Smooth muscle cell (in vitro differentiated cells): ENCODE measurements around the gene RBM10. TPM values are rescaled to one million over a fixed set of nuclear protein-coding genes. Genes with fewer than 3 reads are reported as not detected.

ENCODE experiments used
- DNase-seq: peaks from one replicate; lab custom pipeline; 2025; ENCODE audit not compliant: unreplicated experiment; lab: John Stamatoyannopoulos, UW
- H2AFZ ChIP-seq: fragments of 200-600 bp; sonication (generic); 2 replicates; pipeline ENCODE4 v1.6.0; 2016; ENCODE audit warnings: antibody characterized with exemption, low read depth, mild to moderate bottlenecking
- H3F3A ChIP-seq: fragments of 200-600 bp; sonication (generic); 2 replicates; pipeline ENCODE4 v1.6.0; 2017; ENCODE audit warnings: antibody characterized with exemption, low read depth
- H3K27ac ChIP-seq: fragments of 200-600 bp; sonication (generic); 2 replicates; pipeline ENCODE4 v1.5.1; 2016; ENCODE audit warnings: low read depth, mild to moderate bottlenecking
- H3K27me3 ChIP-seq: fragments of 200-600 bp; sonication (generic); 2 replicates; pipeline ENCODE4 v1.6.1; 2016; ENCODE audit warnings: low read depth, mild to moderate bottlenecking
- H3K36me3 ChIP-seq: fragments of 200-600 bp; sonication (generic); 2 replicates; pipeline ENCODE4 v1.5.1; 2016; ENCODE audit warnings: low read depth
- H3K4me1 ChIP-seq: fragments of 200-600 bp; sonication (generic); 2 replicates; pipeline ENCODE4 v1.5.1; 2016; ENCODE audit warnings: low read depth
- H3K4me2 ChIP-seq: fragments of 200-600 bp; sonication (generic); 2 replicates; pipeline ENCODE4 v1.6.0; 2016; ENCODE audit warnings: mild to moderate bottlenecking
- H3K4me3 ChIP-seq: fragments of 200-600 bp; sonication (generic); 2 replicates; pipeline ENCODE4 v1.5.1; 2016; ENCODE audit warnings: mild to moderate bottlenecking
- H3K79me2 ChIP-seq: fragments of 200-600 bp; sonication (generic); 2 replicates; pipeline ENCODE4 v1.6.0; 2016; ENCODE audit warnings: low read depth, mild to moderate bottlenecking
- H3K9ac ChIP-seq: fragments of 200-600 bp; sonication (generic); 2 replicates; pipeline ENCODE4 v1.6.0; 2016; ENCODE audit warnings: low read depth
- H3K9me3 ChIP-seq: fragments of 200-600 bp; sonication (generic); replicated peaks from 2 replicates; pipeline ENCODE4 v1.5.1; 2016; ENCODE audit warnings: low read depth
- H4K20me1 ChIP-seq: fragments of 200-600 bp; sonication (generic); 2 replicates; pipeline ENCODE4 v1.6.0; 2016; ENCODE audit warnings: low read depth
- CTCF ChIP-seq: fragments of 200-600 bp; sonication (generic); IDR thresholded peaks from 2 replicates; pipeline ENCODE4 v1.5.1; 2017; ENCODE audit warnings: borderline replicate concordance, mild to moderate bottlenecking, antibody characterized with exemption; ENCODE audit not compliant: insufficient read depth, poor library complexity, severe bottlenecking
- WGBS: methylation state at CpG from one replicate; pipeline ENCODE4 v1.1.7; 2016; ENCODE audit warnings: low lambda C conversion rate; 5-methylcytosine and 5-hydroxymethylcytosine counted together
- polyA plus RNA-seq: library from polyadenylated mRNA; unstranded; fragments of >200 nt; fragmentation: Nextera tagmentation; extraction: Ambion mirVana; gene quantifications from 2 replicates; pipeline ENCODE4 v1.2.1, GENCODE V29; 2016
- total RNA-seq: library from RNA; depleted of rRNA; stranded (reverse); fragments of >200 nt; gene quantifications from 2 replicates; pipeline ENCODE4 v1.2.3, GENCODE V29; 2014

Gene RBM10
- total and polyA plus RNA-seq, 2 experiments from 2014 or later = 18.3 to 39.2 TPM

GRCh38 chrX:47218920-47219815 lies 74.1 kb downstream of the RBM10 start:
- peak; percentile 26 for DNase-seq

GRCh38 chrX:47221756-47222155 lies 76.7 kb downstream of the RBM10 start:
- no peak for DNase-seq
- Histone ChIP-seq H3K9me3 (no peaks in the 10 kb centered on the region), H3K9ac (no peak overlapping the region), H3K79me2 (peaks cover 43% of the 10 kb centered on the region), H3K4me2 (no peak overlapping the region), H3K27ac (no peak overlapping the region), H3F3A (peaks cover 3% of the 10 kb centered on the region), H3K36me3 (peaks cover 6% of the 10 kb centered on the region), H3K27me3 (no peaks in the 10 kb centered on the region), H2AFZ (no peak overlapping the region), H4K20me1 (peaks cover 54% of the 10 kb centered on the region), H3K4me3 (no peak overlapping the region), H3K4me1 (peaks cover 14% of the 10 kb centered on the region)
- no peak for TF ChIP-seq CTCF
- 96% methylated on average over 4 of the region's 4 CpGs for WGBS

More at GRCh38 chrX:47218920-47219815, 74.1 kb downstream of the RBM10 start:
- no peaks in the 10 kb centered on the region for H3K36me3 ChIP-seq
- peaks cover 50% of the 10 kb centered on the region for H4K20me1 ChIP-seq
- TF ChIP-seq CTCF = no peak
- H3K9me3 ChIP-seq = no peaks in the 10 kb centered on the region
- H3K79me2 ChIP-seq = peaks cover 43% of the 10 kb centered on the region
- peaks cover 26% of the 10 kb centered on the region for H3F3A ChIP-seq
- 3% methylated on average over 44 of the region's 60 CpGs for WGBS
- H3K4me1 ChIP-seq = peaks cover 21% of the 10 kb centered on the region
- peak overlapping the region; percentile 97 for H3K27ac ChIP-seq
- peak overlapping the region; percentile 93 for H3K4me2 ChIP-seq
- no peaks in the 10 kb centered on the region for H3K27me3 ChIP-seq
- H2AFZ ChIP-seq = no peak overlapping the region
- H3K9ac ChIP-seq = peak overlapping the region; percentile 99
- H3K4me3 ChIP-seq = peak overlapping the region; percentile 72

- 99% methylated on average over 10 of the region's 10 CpGs for WGBS
- H4K20me1 ChIP-seq = peaks cover 62% of the 10 kb centered on the region
- peaks cover 43% of the 10 kb centered on the region for H3K79me2 ChIP-seq
Measured at GRCh38 chrX:47222751-47223350, 77.8 kb downstream of the RBM10 start.

More at GRCh38 chrX:47222751-47223350, 77.8 kb downstream of the RBM10 start:
- Histone ChIP-seq H3K4me2 (no peak overlapping the region), H3F3A (no peaks in the 10 kb centered on the region), H3K9ac (no peak overlapping the region), H3K4me3 (no peak overlapping the region), H3K27ac (no peak overlapping the region), H3K27me3 (no peaks in the 10 kb centered on the region), H3K4me1 (peaks cover 12% of the 10 kb centered on the region), H2AFZ (no peak overlapping the region), H3K9me3 (no peaks in the 10 kb centered on the region), H3K36me3 (peaks cover 6% of the 10 kb centered on the region)
- TF ChIP-seq CTCF = no peak
- no peak for DNase-seq
